Neural progenitor cell (in vitro differentiated cells): Measurements from ENCODE around the gene MED12L.

Experiments
- EZH2 ChIP-seq: fragments of 200-600 bp; sonication (generic); IDR thresholded peaks from 2 replicates; pipeline ENCODE4 v1.6.1; 2017; ENCODE audit warnings: antibody characterized with exemption, mild to moderate bottlenecking, moderate library complexity
- TF ChIP-seq, protein P1 (sequence below): fragments of 200-600 bp; sonication (generic); IDR thresholded peaks from 2 replicates; pipeline ENCODE4 v1.5.1; 2017; ENCODE audit warnings: antibody characterized with exemption, mild to moderate bottlenecking

DNA sequence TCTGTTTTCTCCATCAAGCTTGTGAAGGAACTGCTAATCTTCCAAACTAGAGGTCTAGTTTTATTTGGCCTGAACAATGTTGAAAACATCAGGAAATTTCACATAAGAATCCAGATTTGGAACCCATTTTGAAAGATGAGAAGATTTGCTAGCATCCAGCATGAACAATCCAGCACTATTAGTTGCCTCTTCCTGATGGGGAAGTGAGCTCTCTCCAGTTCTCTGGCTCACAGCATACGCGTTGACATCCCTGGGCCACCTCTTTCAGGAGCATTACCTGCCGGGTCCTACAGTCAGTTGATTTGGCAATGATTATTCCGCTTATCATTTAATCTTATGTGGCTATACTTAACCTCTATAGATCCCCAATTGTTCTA is 220.3 kb downstream of the MED12L start:
- TF ChIP-seq, protein P1, sequence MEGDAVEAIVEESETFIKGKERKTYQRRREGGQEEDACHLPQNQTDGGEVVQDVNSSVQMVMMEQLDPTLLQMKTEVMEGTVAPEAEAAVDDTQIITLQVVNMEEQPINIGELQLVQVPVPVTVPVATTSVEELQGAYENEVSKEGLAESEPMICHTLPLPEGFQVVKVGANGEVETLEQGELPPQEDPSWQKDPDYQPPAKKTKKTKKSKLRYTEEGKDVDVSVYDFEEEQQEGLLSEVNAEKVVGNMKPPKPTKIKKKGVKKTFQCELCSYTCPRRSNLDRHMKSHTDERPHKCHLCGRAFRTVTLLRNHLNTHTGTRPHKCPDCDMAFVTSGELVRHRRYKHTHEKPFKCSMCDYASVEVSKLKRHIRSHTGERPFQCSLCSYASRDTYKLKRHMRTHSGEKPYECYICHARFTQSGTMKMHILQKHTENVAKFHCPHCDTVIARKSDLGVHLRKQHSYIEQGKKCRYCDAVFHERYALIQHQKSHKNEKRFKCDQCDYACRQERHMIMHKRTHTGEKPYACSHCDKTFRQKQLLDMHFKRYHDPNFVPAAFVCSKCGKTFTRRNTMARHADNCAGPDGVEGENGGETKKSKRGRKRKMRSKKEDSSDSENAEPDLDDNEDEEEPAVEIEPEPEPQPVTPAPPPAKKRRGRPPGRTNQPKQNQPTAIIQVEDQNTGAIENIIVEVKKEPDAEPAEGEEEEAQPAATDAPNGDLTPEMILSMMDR = no peak
- TF ChIP-seq EZH2 = no peak
